Testis (tissue), 3 donors: ENCODE results near the gene ITGB5. TPM values are rescaled to one million over a fixed set of nuclear protein-coding genes. Genes with fewer than 3 reads are reported as not detected.

ENCODE experiments used
- DNase-seq: peaks from one replicate; pipeline ENCODE4 v3.0.0-alpha.2; 2019
- H3K27ac ChIP-seq, 2 donors: fragments of 200-600 bp; sonication (generic); one replicate each; pipeline ENCODE4 v1.5.1; 2019
- H3K27me3 ChIP-seq: fragments of 200-600 bp; sonication (generic); one replicate; pipeline ENCODE4 v1.5.1; 2019
- H3K36me3 ChIP-seq: fragments of 200-600 bp; sonication (generic); one replicate; pipeline ENCODE4 v1.5.1; 2017; ENCODE audit warnings: low read depth; ENCODE audit errors: missing control alignments
- H3K4me1 ChIP-seq: fragments of 200-600 bp; sonication (generic); one replicate; pipeline ENCODE4 v1.5.1; 2019
- H3K4me3 ChIP-seq, 2 donors: fragments of 200-600 bp; sonication (generic); one replicate each; pipeline ENCODE4 v1.5.1; 2017 to 2019
- H3K9me3 ChIP-seq: fragments of 200-600 bp; sonication (generic); one replicate; pipeline ENCODE4 v1.5.1; 2017
- CTCF ChIP-seq, 3 experiments: fragments of 450-650 bp in 2 of 3; fragments of 200-600 bp in 1 of 3; sonication (generic) in 1 of 3; IDR thresholded peaks; one replicate each; pipeline ENCODE4 v1.5.1; 2016 to 2019; ENCODE audit warnings: antibody characterized with exemption in 3 of 3, mild to moderate bottlenecking in 2 of 3, moderate library complexity in 1 of 3
- POLR2A ChIP-seq: fragments of 450-650 bp; IDR thresholded peaks from one replicate; pipeline ENCODE4 v1.6.1; 2017; ENCODE audit warnings: antibody characterized with exemption, mild to moderate bottlenecking, moderate library complexity
- WGBS, 2 donors: methylation state at CpG; one replicate each; pipeline ENCODE4 v1.1.5; 2018; 5-methylcytosine and 5-hydroxymethylcytosine counted together
- intact Hi-C: fragments of 100-400 bp; cut with DNase I; formaldehyde crosslinking; loops from one replicate; pipeline ENCODE4 v1.15.1; 2023; ENCODE audit warnings: low total_unique reads
- polyA plus RNA-seq: library from polyadenylated mRNA; stranded (reverse); fragments of 350-450 nt; fragmentation: Illumina TruSeq; extraction: RNeasy Lipid Tissue Mini Kit (QIAGEN cat#74804); gene quantifications from one replicate; pipeline ENCODE4 v1.2.3, GENCODE V29; 2014; ENCODE audit warnings: low read depth, low replicate concordance; ENCODE audit not compliant: insufficient read depth
- total RNA-seq, 2 donors: library from RNA; depleted of rRNA; stranded (reverse); fragments of >200 nt; gene quantifications; one replicate each; pipeline ENCODE4 v1.2.3, GENCODE V29; 2016

ITGB5 gene
- total and polyA plus RNA-seq, 3 donors from 2014 or later: 46.0 to 101 (median 76.9) TPM

- Histone ChIP-seq H3K9me3 (no peaks in the 10 kb centered on the region), H3K27ac (no peak overlapping the region), H3K36me3 (no peaks in the 10 kb centered on the region), H3K4me3 (no peak overlapping the region), H3K4me1 (peaks cover 5% of the 10 kb centered on the region), H3K27me3 (no peaks in the 10 kb centered on the region)
- intact Hi-C loops: loop anchor here (5.0 to 10.0 kb wide), 2 partner anchors 140 to 672 kb away; no protein-coding TSS in a partner anchor
- 87 to 88% methylated on average over 4 of the region's 4 CpGs for WGBS, 2 donors
- no peak for DNase-seq
- TF ChIP-seq POLR2A: no peak
- TF ChIP-seq CTCF (IDR thresholded peaks at IDR 0.05): no peak
Measured at GRCh38 chr3:124762661-124763011, 124.5 kb downstream of the ITGB5 start.

GRCh38 chr3:124761935-124762660, 125.1 kb downstream of the ITGB5 start:
- Histone ChIP-seq H3K9me3 (no peaks in the 10 kb centered on the region), H3K27me3 (no peaks in the 10 kb centered on the region), H3K36me3 (no peaks in the 10 kb centered on the region), H3K4me3 (no peak overlapping the region), H3K4me1 (peaks cover 5% of the 10 kb centered on the region), H3K27ac (no peak overlapping the region)
- TF ChIP-seq CTCF (IDR thresholded peaks at IDR 0.05): no peak
- no peak for TF ChIP-seq POLR2A
- intact Hi-C loops: loop anchor here (5.0 to 10.0 kb wide), 2 partner anchors 140 to 673 kb away; no protein-coding TSS in a partner anchor
- DNase-seq: no peak
- WGBS, 2 donors: 82 to 89% methylated on average over 5 to 6 of the region's 6 CpGs

- no peaks in the 10 kb centered on the region for H3K36me3 ChIP-seq
- no peak overlapping the region for H3K27ac ChIP-seq
- no peaks in the 10 kb centered on the region for H3K27me3 ChIP-seq
- intact Hi-C loops: loop anchor here (5.0 to 10.0 kb wide), 2 partner anchors 141 to 673 kb away; no protein-coding TSS in a partner anchor
- H3K9me3 ChIP-seq: no peaks in the 10 kb centered on the region
- peak; percentile 94 for DNase-seq
- peak; percentile 96 to 98 (median 97) for TF ChIP-seq CTCF (IDR thresholded peaks at IDR 0.05)
- no peak for TF ChIP-seq POLR2A
- H3K4me1 ChIP-seq: peaks cover 5% of the 10 kb centered on the region
- 19 to 23% methylated on average over 13 to 15 of the region's 15 CpGs for WGBS, 2 donors
- H3K4me3 ChIP-seq: no peak overlapping the region
Measured at GRCh38 chr3:124761250-124761796, 125.8 kb downstream of the ITGB5 start.

GRCh38 chr3:124760601-124761000, 126.6 kb downstream of the ITGB5 start:
- no peaks in the 10 kb centered on the region for H3K27me3 ChIP-seq
- no peaks in the 10 kb centered on the region for H3K36me3 ChIP-seq
- peaks cover 5% of the 10 kb centered on the region for H3K4me1 ChIP-seq
- no peak overlapping the region for H3K27ac ChIP-seq
- intact Hi-C loops: loop anchor here (5.0 to 10.0 kb wide), 2 partner anchors 142 to 674 kb away; no protein-coding TSS in a partner anchor
- DNase-seq: no peak
- no peak for TF ChIP-seq CTCF (IDR thresholded peaks at IDR 0.05)
- TF ChIP-seq POLR2A: no peak
- H3K9me3 ChIP-seq: no peaks in the 10 kb centered on the region
- H3K4me3 ChIP-seq: no peak overlapping the region
- WGBS, 2 donors: 52 to 59% methylated on average over 2 of the region's 2 CpGs
